ENCODE data around the gene PAOX.
A peak's percentile ranks its signal among the peaks of the same experiment; 100 is the strongest.

PAOX gene

DNA sequence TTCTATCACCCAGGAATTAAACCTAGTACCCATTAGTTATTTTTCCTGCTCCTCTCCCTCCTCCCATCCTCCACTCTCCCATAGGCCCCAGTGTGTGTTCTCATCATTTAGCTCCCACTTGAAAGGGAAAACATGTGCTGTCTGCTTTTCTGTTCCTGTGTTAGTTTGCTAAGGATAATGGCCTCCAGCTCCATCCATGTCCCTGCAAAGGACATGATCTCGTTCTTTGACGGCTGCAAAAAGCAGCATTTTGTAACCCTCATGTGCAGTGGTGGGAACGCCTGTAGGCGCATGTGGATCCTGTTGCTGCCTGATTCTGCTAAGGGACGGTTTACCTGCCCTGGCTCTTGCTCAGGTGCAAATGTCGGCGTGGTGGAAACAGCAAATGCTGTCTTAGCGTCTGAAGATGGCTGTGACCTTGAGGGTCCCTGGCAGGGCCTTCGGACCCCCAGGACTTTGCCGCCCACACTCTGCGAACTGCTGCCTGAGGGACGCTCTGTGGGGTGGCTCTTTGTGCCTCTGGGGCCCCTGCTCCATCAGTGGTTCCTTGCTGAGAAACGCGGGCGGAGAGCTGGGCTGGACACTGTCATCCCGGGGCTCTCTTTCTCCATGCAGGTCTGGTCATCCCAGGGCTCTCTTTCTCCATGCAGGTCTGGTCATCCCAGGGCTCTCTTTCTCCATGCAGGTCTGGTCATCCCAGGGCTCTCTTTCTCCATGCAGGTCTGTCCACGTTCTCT, 9.3 kb downstream of the PAOX start:
- H3K4me3 ChIP-seq (replicated peaks in 1 of 2; ENCODE audit: low read depth in 2 of 2, low read length in 2 of 2), result no peak overlapping the region
- TF ChIP-seq, protein P1, sequence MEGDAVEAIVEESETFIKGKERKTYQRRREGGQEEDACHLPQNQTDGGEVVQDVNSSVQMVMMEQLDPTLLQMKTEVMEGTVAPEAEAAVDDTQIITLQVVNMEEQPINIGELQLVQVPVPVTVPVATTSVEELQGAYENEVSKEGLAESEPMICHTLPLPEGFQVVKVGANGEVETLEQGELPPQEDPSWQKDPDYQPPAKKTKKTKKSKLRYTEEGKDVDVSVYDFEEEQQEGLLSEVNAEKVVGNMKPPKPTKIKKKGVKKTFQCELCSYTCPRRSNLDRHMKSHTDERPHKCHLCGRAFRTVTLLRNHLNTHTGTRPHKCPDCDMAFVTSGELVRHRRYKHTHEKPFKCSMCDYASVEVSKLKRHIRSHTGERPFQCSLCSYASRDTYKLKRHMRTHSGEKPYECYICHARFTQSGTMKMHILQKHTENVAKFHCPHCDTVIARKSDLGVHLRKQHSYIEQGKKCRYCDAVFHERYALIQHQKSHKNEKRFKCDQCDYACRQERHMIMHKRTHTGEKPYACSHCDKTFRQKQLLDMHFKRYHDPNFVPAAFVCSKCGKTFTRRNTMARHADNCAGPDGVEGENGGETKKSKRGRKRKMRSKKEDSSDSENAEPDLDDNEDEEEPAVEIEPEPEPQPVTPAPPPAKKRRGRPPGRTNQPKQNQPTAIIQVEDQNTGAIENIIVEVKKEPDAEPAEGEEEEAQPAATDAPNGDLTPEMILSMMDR (IDR thresholded peaks at IDR 0.05; ENCODE audit: low read depth, low read length), result no peak
- DNase-seq (ENCODE audit: low read depth in 2 of 2), result no peak

DNA sequence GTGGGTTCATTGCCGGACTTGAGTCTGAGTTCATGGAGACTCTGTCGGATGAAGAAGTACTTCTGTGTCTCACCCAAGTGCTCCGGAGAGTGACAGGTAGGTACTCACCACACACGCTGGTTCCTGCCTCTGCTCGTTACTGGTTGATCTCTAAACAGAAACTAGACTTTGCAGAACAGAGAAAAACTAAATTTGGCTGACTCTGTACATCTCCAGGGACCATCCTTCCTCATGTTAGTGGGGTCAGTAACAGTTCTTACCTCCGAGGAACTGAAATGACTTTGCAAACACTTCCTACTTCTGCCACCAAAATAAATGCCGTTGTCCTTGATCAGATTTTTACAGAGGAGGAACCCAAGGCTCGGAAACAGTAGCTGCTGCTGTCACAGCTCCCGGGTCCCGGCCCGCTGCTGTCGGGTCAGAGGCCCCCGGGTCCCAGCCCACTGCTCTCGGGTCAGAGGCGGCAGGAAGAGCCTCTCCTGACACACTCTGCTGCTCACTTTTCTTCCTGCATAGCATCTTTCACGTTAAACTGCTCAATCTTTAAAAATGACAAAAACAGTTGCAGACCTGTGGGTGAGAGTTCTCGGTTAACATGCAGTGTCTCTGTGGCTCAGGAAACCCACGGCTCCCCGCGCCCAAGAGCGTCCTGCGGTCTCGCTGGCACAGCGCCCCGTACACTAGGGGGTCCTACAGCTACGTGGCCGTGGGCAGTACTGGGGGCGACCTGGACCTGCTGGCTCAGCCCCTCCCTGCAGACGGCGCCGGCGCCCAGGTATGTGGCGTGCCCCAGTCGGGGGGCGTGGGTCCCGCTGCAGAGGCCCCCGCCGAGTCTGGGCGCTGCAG, 10.1 kb downstream of the PAOX start:
- DNase-seq (ENCODE audit: low read depth in 2 of 2), result no peak
- H3K4me3 ChIP-seq (replicated peaks in 1 of 2; ENCODE audit: low read depth in 2 of 2, low read length in 2 of 2), result no peak overlapping the region
- TF ChIP-seq, protein P1 (IDR thresholded peaks at IDR 0.05; ENCODE audit: low read depth, low read length), result no peak

DNA sequence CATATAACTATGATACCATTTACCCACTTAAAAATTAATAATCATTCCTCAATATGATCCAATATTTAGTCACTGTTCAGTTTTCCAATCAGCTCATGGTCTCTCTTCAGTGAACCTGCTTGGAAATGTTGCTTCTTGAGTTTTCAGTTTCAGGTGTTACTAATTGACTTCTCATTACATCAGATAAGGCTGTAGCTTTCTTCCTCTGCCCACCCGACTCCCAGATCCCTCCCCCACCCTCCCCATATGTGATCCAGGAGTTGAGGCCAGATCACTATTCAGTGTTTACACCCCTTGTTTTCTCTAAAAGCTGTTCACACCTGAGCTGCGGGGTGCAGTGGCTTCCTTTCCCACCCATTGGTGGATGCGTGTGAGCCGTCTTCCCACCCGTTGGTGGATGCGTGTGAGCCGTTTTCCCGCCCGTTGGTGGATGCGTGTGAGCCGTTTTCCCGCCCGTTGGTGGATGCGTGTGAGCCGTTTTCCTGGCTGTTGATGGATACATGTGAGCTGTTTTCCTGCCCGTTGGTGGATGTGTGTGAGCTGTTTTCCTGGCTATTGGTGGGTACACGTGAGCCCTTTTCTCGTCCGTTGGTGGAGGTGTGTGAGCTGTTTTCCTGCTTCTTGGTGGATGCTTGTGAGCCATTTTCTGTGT, 11.7 kb downstream of the PAOX start:
- no peak for DNase-seq (ENCODE audit: low read depth in 2 of 2)
- TF ChIP-seq, protein P1 (IDR thresholded peaks at IDR 0.05; ENCODE audit: low read depth, low read length), result no peak
- no peak overlapping the region for H3K4me3 ChIP-seq (replicated peaks in 1 of 2; ENCODE audit: low read depth in 2 of 2, low read length in 2 of 2)

DNA sequence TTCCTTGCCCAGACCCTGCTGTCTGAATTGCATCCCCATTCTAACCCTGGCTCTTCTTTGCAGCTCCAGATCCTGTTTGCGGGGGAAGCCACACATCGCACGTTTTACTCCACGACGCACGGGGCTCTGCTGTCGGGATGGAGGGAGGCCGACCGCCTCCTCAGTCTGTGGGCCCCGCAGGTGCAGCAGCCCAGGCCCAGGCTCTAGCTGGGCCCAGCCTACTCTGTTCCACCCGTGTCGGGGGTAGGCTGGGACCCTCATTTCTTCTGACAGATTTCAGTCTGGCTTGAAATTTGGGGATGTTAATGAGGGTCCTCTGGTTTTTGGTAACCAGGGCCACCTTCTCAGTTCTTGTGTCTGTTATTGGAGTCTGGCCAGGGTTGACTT, 12.2 kb downstream of the PAOX start:
- no peak for DNase-seq (ENCODE audit: low read depth in 2 of 2)
- H3K4me3 ChIP-seq (replicated peaks in 1 of 2; ENCODE audit: low read depth in 2 of 2, low read length in 2 of 2), result no peak overlapping the region
- TF ChIP-seq, protein P1 (IDR thresholded peaks at IDR 0.05; ENCODE audit: low read depth, low read length), result no peak

DNA sequence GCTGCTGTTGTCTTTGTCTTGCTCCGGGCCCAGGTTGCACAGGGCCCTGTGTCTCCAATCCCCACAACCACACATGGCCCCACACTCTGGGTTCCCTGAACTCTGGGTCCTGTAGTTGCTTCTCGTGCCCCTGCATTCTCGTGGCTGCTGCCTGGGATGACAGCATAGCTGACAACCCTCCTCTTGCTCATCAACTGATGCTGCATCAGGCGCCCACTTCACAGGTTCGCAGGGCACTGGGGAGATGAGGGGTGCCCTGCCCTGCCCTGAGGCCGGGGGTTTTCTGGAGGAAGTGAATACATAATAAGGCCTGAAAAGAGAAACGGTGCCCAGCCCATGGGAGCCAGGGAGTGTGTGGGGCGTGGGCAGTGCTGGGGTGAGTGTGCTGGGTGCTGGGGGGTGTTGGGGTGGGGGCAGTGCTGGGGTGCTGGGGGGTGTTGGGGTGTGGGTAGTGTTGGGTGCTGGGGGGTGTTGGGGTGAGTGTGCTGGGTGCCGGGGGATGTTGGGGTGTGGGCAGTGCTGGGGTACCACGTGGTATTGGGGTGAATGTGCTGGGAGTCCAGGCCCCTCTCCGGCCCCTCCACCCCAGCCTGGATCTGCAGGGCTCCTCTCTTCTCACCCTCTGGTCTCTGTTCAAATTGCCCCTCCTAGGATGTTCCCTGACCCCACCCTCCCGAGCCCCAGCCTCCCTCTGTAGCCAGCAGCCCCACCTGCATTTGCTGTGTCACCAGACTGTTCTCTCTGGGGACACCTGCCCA, 12.9 kb downstream of the PAOX start:
- DNase-seq (ENCODE audit: low read depth in 2 of 2), result no peak
- TF ChIP-seq, protein P1 (IDR thresholded peaks at IDR 0.05; ENCODE audit: low read depth, low read length), result no peak
- H3K4me3 ChIP-seq (replicated peaks in 1 of 2; ENCODE audit: low read depth in 2 of 2, low read length in 2 of 2), result no peak overlapping the region

DNA sequence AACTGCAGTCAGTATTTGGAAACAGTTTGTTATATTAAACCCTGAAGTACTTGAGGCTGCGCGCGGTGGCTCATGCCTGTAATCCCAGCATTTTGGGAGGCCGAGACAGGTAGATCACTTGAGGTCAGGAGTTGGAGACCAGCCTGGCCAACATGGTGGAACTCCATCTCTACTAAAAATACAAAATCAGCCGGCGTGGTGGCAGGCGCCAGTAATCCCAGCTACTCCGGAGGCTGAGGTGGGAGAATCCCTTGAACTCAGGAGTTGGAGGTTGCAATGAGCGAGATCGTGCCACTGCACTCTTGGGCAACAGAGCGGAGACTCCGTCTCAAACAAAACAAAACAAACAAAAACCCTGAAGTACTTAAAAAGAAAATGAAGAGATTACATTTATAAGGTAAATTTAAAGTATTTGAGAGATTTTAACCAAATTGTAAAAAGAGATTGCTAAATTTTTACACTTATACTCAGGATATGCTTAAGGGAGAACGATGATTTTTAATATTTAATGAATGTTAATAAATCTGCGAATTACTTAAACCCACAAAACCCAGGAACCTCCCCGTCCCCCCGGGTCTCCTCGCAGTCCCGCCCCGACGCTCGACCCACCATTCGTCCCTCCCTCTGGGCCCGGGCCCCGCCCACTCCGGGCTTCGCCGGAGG, 14.5 kb downstream of the PAOX start:
- peak in 1 of 2 donors; percentile 5 for DNase-seq (ENCODE audit: low read depth in 2 of 2)

More for the DNA sequence above, 14.5 kb downstream of the PAOX start:
- peak overlapping the region; percentile 3 to 75 for H3K4me3 ChIP-seq (replicated peaks in 1 of 2; ENCODE audit: low read depth in 2 of 2, low read length in 2 of 2)
- TF ChIP-seq, protein P1 (IDR thresholded peaks at IDR 0.05; ENCODE audit: low read depth, low read length), result no peak

Data from cardiac fibroblast (primary cell).